ENCODE measurements around the gene ACOT12. TPM values are rescaled to one million over a fixed set of nuclear protein-coding genes. Genes with fewer than 3 reads are reported as not detected.

Gene ACOT12
- total and polyA plus RNA-seq, 3 experiments from 2014 or later: not detected

DNA sequence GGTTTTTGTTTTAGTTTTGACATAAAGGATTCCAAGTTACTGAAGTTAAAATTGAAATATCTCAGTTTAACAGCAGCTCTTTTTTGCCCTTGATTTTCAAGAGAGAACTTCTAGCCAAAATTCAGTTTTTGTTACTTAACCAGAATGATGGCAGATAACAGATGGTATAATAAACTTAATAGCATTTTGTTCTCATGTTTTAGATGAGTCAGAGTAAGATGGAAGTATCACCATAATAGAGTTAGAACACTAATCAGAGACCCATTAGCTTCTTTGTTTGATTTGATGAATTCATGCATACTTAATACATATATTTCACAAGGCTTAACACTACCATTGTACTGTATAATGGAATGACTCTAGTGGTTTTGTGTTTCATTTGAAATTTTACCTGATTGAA is 80.7 kb downstream of the ACOT12 start:
- H3K9me3 Mint-ChIP-seq: no peaks in the 10 kb centered on the region

DNA sequence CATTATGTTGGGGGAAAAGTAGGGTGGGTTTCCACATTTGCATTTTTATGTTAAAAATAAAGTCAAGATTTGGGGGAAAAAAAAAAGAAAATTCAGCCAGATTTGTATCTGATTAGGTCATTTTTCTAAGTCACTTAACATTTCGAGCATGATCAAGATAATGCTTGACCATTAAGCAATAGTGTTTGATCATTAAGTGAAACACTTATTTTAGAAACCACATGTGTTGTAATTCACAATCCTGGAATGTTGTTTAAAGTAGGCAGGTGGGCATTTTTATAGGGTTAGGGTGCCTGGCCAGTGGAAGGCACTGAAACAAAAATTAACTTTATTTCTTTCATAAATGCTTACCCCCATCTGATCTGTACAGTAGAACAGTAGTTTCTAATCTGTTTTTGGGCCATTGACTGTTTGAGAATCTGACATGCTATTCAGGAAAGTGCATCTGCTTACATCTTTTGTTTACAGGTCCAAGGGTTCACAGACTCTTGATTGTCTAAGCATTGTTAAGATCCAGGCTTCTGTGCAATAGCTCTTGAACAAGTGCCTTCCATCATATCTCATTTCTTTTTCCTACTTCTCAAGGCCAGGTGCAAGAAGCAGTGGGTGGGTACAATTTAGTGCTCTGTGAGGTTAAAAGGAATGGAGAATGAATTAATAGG is 83.4 kb downstream of the ACOT12 start:
- DNase-seq: no peak
- Mint-ChIP-seq H3K36me3 (peaks cover 4 to 59% (median 33%) of the 10 kb centered on the region in 3 donors), H3K27me3 (no peaks in the 10 kb centered on the region), H3K27ac (peak overlapping the region in 4 of 8 donors; percentile 19 to 66 (median 31)), H3K4me3 (no peak overlapping the region), H3K4me1 (peaks cover 0 to 4% (median 3%) of the 10 kb centered on the region in 3 donors), H3K9me3 (no peaks in the 10 kb centered on the region)
- ChIA-PET CTCF (no interaction called here), POLR2A (no interaction called here)
- Histone ChIP-seq H3K27ac (ENCODE audit: low read depth, low read length) (no peak overlapping the region), H3K27me3 (ENCODE audit: insufficient read depth, low read length, poor library complexity, severe bottlenecking) (no peaks in the 10 kb centered on the region), H3K4me1 (ENCODE audit: insufficient read depth, low read length) (no peaks in the 10 kb centered on the region), H3K4me3 (ENCODE audit: low read length) (no peak overlapping the region), H3K36me3 (ENCODE audit: insufficient read depth, low read length) (peaks cover 5% of the 10 kb centered on the region), H3K9me3 (ENCODE audit: low read length) (no peaks in the 10 kb centered on the region)

More for the DNA sequence above, 80.7 kb downstream of the ACOT12 start:
- Histone ChIP-seq H3K4me1 (ENCODE audit: insufficient read depth, low read length) (no peaks in the 10 kb centered on the region), H3K27ac (ENCODE audit: low read depth, low read length) (no peak overlapping the region), H3K4me3 (ENCODE audit: low read length) (no peak overlapping the region), H3K9me3 (ENCODE audit: low read length) (no peaks in the 10 kb centered on the region), H3K27me3 (ENCODE audit: insufficient read depth, low read length, poor library complexity, severe bottlenecking) (no peaks in the 10 kb centered on the region), H3K36me3 (ENCODE audit: insufficient read depth, low read length) (peaks cover 5% of the 10 kb centered on the region)
- H3K4me3 Mint-ChIP-seq: no peak overlapping the region
- no peaks in the 10 kb centered on the region for H3K4me1 Mint-ChIP-seq
- H3K36me3 Mint-ChIP-seq: peaks cover 4 to 56% (median 33%) of the 10 kb centered on the region in 3 donors
- ChIA-PET CTCF (interaction anchor here (1.2 kb wide), 1 partner anchor 14 kb away, joined by 3 read pairs; no protein-coding TSS in a partner anchor), POLR2A (no interaction called here)
- no peaks in the 10 kb centered on the region for H3K27me3 Mint-ChIP-seq
- no peak overlapping the region for H3K27ac Mint-ChIP-seq
- DNase-seq: no peak

DNA sequence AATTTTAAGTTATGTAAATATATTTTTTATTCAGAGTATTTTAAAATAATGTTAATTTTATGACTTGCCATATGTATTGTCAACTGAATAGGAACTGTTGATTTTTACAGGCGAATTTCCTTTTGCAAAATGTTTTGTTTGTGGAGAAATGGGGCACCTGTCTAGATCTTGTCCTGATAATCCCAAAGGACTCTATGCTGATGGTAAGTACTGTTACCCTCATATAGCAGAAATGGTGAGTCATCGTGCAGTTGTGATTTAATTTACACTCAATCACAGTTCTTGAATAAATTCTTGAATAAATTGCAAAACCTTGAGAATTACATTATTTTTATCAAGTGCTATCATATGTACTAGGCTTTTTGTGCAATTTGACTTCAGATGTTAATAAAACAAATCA is 85.1 kb downstream of the ACOT12 start:
- H3K4me3 Mint-ChIP-seq: no peak overlapping the region
- ChIA-PET CTCF (no interaction called here), POLR2A (no interaction called here)
- DNase-seq: no peak
- Histone ChIP-seq H3K27me3 (ENCODE audit: insufficient read depth, low read length, poor library complexity, severe bottlenecking) (no peaks in the 10 kb centered on the region), H3K4me1 (ENCODE audit: insufficient read depth, low read length) (no peaks in the 10 kb centered on the region), H3K4me3 (ENCODE audit: low read length) (no peak overlapping the region), H3K36me3 (ENCODE audit: insufficient read depth, low read length) (peaks cover 5% of the 10 kb centered on the region), H3K9me3 (ENCODE audit: low read length) (no peaks in the 10 kb centered on the region), H3K27ac (ENCODE audit: low read depth, low read length) (no peak overlapping the region)
- H3K27ac Mint-ChIP-seq: no peak overlapping the region
- H3K36me3 Mint-ChIP-seq: peaks cover 4 to 56% (median 28%) of the 10 kb centered on the region in 3 donors
- no peaks in the 10 kb centered on the region for H3K9me3 Mint-ChIP-seq
- no peaks in the 10 kb centered on the region for H3K27me3 Mint-ChIP-seq
- H3K4me1 Mint-ChIP-seq: peaks cover 9 to 16% (median 14%) of the 10 kb centered on the region in 3 donors

GRCh38 chr5:81305785-81306184 is 88.1 kb downstream of the ACOT12 start:
- no peak overlapping the region for H3K27ac ChIP-seq (ENCODE audit: low read depth, low read length)
- no peak overlapping the region for H3K4me3 ChIP-seq (ENCODE audit: low read length)
- no peaks in the 10 kb centered on the region for H3K27me3 ChIP-seq (ENCODE audit: insufficient read depth, low read length, poor library complexity, severe bottlenecking)
- H3K4me1 ChIP-seq (ENCODE audit: insufficient read depth, low read length): peaks cover 10% of the 10 kb centered on the region
- ChIA-PET CTCF (no interaction called here), POLR2A (no interaction called here)
- H3K9me3 ChIP-seq (ENCODE audit: low read length): no peaks in the 10 kb centered on the region
- Mint-ChIP-seq H3K9me3 (no peaks in the 10 kb centered on the region), H3K4me3 (peak overlapping the region in 1 of 7 donors; percentile 63), H3K27ac (peak overlapping the region in 1 of 8 donors; percentile 69), H3K36me3 (peaks cover 4 to 35% (median 8%) of the 10 kb centered on the region in 3 donors), H3K27me3 (no peaks in the 10 kb centered on the region), H3K4me1 (peaks cover 22 to 32% (median 32%) of the 10 kb centered on the region in 3 donors)
- no peaks in the 10 kb centered on the region for H3K36me3 ChIP-seq (ENCODE audit: insufficient read depth, low read length)
- no peak for DNase-seq

DNA sequence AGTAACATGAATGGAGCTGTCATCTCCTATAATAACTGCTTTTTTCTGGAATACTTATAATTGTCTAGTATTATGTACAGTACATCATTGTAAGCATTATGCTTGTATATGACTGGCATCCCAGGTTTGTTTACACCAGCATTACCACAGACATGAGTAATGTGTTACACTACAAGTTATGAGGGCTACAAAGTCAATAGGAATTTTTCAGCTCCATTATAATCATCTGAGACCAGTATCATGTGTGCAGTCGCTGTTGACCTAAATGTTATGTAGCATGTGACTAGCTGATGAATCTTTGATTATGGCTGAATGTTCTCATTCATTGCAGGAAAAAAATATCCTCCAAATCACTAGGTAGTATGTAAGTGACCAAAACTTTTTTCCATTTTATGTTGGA is 90.4 kb downstream of the ACOT12 start:
- Histone ChIP-seq H3K27me3 (ENCODE audit: insufficient read depth, low read length, poor library complexity, severe bottlenecking) (no peaks in the 10 kb centered on the region), H3K4me1 (ENCODE audit: insufficient read depth, low read length) (peaks cover 28% of the 10 kb centered on the region), H3K27ac (ENCODE audit: low read depth, low read length) (no peak overlapping the region), H3K4me3 (ENCODE audit: low read length) (no peak overlapping the region), H3K9me3 (ENCODE audit: low read length) (no peaks in the 10 kb centered on the region), H3K36me3 (ENCODE audit: insufficient read depth, low read length) (no peaks in the 10 kb centered on the region)
- DNase-seq: no peak
- H3K4me1 Mint-ChIP-seq: peaks cover 39 to 55% (median 52%) of the 10 kb centered on the region in 3 donors
- no peaks in the 10 kb centered on the region for H3K27me3 Mint-ChIP-seq
- peaks cover 0 to 20% (median 0%) of the 10 kb centered on the region in 3 donors for H3K36me3 Mint-ChIP-seq
- peak overlapping the region; percentile 2 to 85 (median 33) for H3K4me3 Mint-ChIP-seq
- no peaks in the 10 kb centered on the region for H3K9me3 Mint-ChIP-seq
- POLR2A ChIA-PET: no interaction called here
- CTCF ChIA-PET: interaction anchor here (1.4 to 1.5 kb wide), 2 partner anchors 9 to 975 kb away, joined by 3 read pairs; no protein-coding TSS in a partner anchor
- peak overlapping the region in 4 of 8 donors; percentile 10 to 83 (median 50) for H3K27ac Mint-ChIP-seq

DNA sequence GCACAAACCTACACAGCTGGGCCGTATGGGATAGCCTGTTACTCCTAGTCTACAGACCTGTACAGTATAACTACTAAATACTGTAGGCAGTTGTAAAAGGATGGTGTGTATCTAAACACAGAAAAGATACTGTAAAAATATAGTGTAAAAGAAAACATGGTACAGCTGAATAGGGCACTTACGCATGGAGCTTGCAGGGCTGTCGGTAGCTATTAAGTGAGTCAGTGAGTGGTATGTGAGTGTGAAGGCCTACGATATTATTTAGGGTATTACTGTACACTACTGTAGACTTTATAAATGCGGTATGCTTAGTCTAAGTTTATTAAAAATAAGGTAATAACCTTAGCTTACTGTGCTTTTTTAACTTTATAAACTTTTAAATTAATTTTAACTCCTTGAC is 91.3 kb downstream of the ACOT12 start:
- Histone ChIP-seq H3K27me3 (ENCODE audit: insufficient read depth, low read length, poor library complexity, severe bottlenecking) (no peaks in the 10 kb centered on the region), H3K4me1 (ENCODE audit: insufficient read depth, low read length) (peaks cover 28% of the 10 kb centered on the region), H3K4me3 (ENCODE audit: low read length) (peak overlapping the region; percentile 68), H3K27ac (ENCODE audit: low read depth, low read length) (no peak overlapping the region), H3K9me3 (ENCODE audit: low read length) (no peaks in the 10 kb centered on the region), H3K36me3 (ENCODE audit: insufficient read depth, low read length) (no peaks in the 10 kb centered on the region)
- ChIA-PET CTCF (interaction anchor here (1.4 to 1.5 kb wide), 2 partner anchors 8 to 976 kb away, joined by 3 read pairs; no protein-coding TSS in a partner anchor), POLR2A (interaction anchor here (1.6 kb wide), 1 partner anchor 669 kb away, joined by 5 read pairs; the partner anchor contains the start of gene ATG10)
- DNase-seq: no peak
- Mint-ChIP-seq H3K27ac (peak overlapping the region in 7 of 8 donors; percentile 11 to 98 (median 97)), H3K4me3 (peak overlapping the region; percentile 88 to 96 (median 94)), H3K4me1 (peaks cover 42 to 63% (median 52%) of the 10 kb centered on the region in 3 donors), H3K36me3 (peaks cover 0 to 19% (median 0%) of the 10 kb centered on the region in 3 donors), H3K9me3 (no peaks in the 10 kb centered on the region), H3K27me3 (no peaks in the 10 kb centered on the region)

DNA sequence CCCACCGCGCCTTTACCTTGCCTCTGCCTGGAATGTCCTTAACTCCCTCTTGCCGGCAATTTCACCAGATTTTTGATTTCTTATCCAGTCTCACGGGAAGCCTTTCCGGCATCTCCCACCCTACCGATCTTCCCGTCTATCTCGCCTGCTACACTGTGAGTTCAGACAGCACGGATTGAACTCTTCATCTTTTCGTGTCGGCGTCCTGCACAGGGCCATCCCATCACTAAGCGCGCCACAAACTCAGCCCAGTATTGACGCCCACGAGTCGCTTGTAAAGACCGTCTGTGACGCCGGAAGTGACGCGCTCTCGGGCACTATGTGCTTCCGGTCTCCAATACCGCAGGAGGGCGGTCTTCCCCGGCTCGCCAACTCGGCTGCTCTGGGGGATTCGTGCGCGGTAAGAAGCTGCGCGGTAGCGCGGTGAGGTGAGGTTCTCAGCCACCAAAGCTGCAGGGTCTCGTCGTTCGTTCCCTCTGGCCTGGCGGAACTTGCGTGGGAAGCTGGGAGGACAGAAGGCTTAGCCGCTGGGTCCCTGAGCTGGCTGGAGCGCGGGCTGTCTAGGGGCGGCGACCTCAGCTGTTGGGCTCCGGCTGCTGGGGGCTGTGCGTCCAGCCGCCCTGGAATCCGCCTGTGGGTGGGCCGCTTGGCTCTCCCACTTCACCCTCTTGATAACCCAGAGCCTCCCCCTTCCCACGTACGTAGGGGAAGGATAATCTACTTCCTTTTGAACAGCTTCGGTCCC is 92.5 kb downstream of the ACOT12 start, which contains the start of gene ZCCHC9:
TSS of gene ZCCHC9 (plus strand) at position 317 of the 745 bp plus-strand sequence. CDS start 3,171 bp downstream, outside the sequence.
- H3K36me3 ChIP-seq (ENCODE audit: insufficient read depth, low read length): no peaks in the 10 kb centered on the region
- peak within 1 kb of the TSS; percentile 68 for H3K4me3 ChIP-seq (ENCODE audit: low read length)
- peak within 1 kb of the TSS; percentile 78 to 100 (median 98) for H3K27ac Mint-ChIP-seq
- peaks cover 28% of the 10 kb centered on the region for H3K4me1 ChIP-seq (ENCODE audit: insufficient read depth, low read length)
- peaks cover 42 to 63% (median 52%) of the 10 kb centered on the region in 3 donors for H3K4me1 Mint-ChIP-seq
- H3K27ac ChIP-seq (ENCODE audit: low read depth, low read length): peak within 1 kb of the TSS; percentile 90
- H3K36me3 Mint-ChIP-seq: peaks cover 0 to 19% (median 0%) of the 10 kb centered on the region in 3 donors
- CTCF ChIA-PET: interaction anchor here (0.8 to 1.0 kb wide), 2 partner anchors 58 to 977 kb away, joined by 3 read pairs; partner anchors contain the start of gene RPS23
- DNase-seq: peak; percentile 88 to 96 (median 91)
- no peaks in the 10 kb centered on the region for H3K9me3 ChIP-seq (ENCODE audit: low read length)
- no peaks in the 10 kb centered on the region for H3K9me3 Mint-ChIP-seq
- POLR2A ChIA-PET: interaction anchor here (0.7 to 1.6 kb wide), 4 partner anchors 560 to 977 kb away, joined by 3 to 5 read pairs (median 4); partner anchors contain the start of genes ATG10 and RPS23
- no peaks in the 10 kb centered on the region for H3K27me3 Mint-ChIP-seq
- peak within 1 kb of the TSS; percentile 88 to 96 (median 94) for H3K4me3 Mint-ChIP-seq
- H3K27me3 ChIP-seq (ENCODE audit: insufficient read depth, low read length, poor library complexity, severe bottlenecking): no peaks in the 10 kb centered on the region
